Thymus (tissue), 14 donors: ENCODE data around the gene ZFP3. TPM values are rescaled to one million over a fixed set of nuclear protein-coding genes. Genes with fewer than 3 reads are reported as not detected.
"Not testable (repeated sequence)": the region's sequence is repeated elsewhere in the genome, so short reads cannot be mapped to it uniquely, and the experiment has no call there.

ENCODE experiments used
- DNase-seq, 9 donors: peaks; one replicate each; pipeline ENCODE4 v3.0.0-alpha.2; 2013; ENCODE audit warnings: low spot score in 9 of 9, low read depth in 6 of 9, missing footprints in 1 of 9
- H3K27ac ChIP-seq, 2 donors: one replicate each; pipeline ENCODE4 v1.5.1; 2013; ENCODE audit warnings: control low read depth in 1 of 2, low read depth in 1 of 2, low read length in 1 of 2, mild to moderate bottlenecking in 1 of 2, moderate library complexity in 1 of 2
- H3K27me3 ChIP-seq, 2 donors: one replicate each; pipeline ENCODE4 v1.5.1; 2013; ENCODE audit warnings: low read length in 1 of 2; ENCODE audit not compliant: control insufficient read depth in 2 of 2, insufficient read depth in 1 of 2
- H3K36me3 ChIP-seq, 2 donors: one replicate each; pipeline ENCODE4 v1.5.1; 2013; ENCODE audit warnings: low read length in 1 of 2, mild to moderate bottlenecking in 1 of 2, moderate library complexity in 1 of 2; ENCODE audit not compliant: control insufficient read depth in 2 of 2, insufficient read depth in 2 of 2
- H3K4me1 ChIP-seq, 2 donors: one replicate each; pipeline ENCODE4 v1.5.1; 2013; ENCODE audit warnings: low read length in 2 of 2; ENCODE audit not compliant: control insufficient read depth in 2 of 2, insufficient read depth in 2 of 2
- H3K4me3 ChIP-seq, 2 donors: one replicate each; pipeline ENCODE4 v1.5.1; 2013; ENCODE audit warnings: low read length in 2 of 2, control low read depth in 1 of 2, mild to moderate bottlenecking in 1 of 2
- H3K9me3 ChIP-seq, 2 donors: one replicate each; pipeline ENCODE4 v1.5.1; 2013; ENCODE audit warnings: low read length in 1 of 2, mild to moderate bottlenecking in 1 of 2; ENCODE audit not compliant: control insufficient read depth in 2 of 2, insufficient read depth in 1 of 2
- WGBS: extraction: QIAGEN DNeasy Blood & Tissue Kit; methylation state at CpG from one replicate; pipeline ENCODE4 v1.1.7; 2013; 5-methylcytosine and 5-hydroxymethylcytosine counted together
- long read RNA-seq, 10 donors: transcript quantifications; one replicate each; lab custom pipeline, GENCODE V29; 2026
- polyA plus RNA-seq: library from polyadenylated mRNA; stranded (reverse); fragments of 200-250 nt; gene quantifications from one replicate; pipeline ENCODE4 v1.2.3, GENCODE V29; 2013
- total RNA-seq: library from RNA; stranded (reverse); fragments of 120-200 nt; gene quantifications from one replicate; pipeline ENCODE4 v1.2.4, GENCODE V29; 2013
- donor health status: healthy.

ZFP3 gene
- total RNA-seq (3.3 TPM), polyA plus RNA-seq (4.6 TPM)
- long read RNA-seq, donor 1, result 0 reads
- long read RNA-seq, donor 2, result 0 reads
- long read RNA-seq, donor 3, full-length matches to known transcripts, result 3 of 3 reads
- long read RNA-seq, donor 3, partial matches to known transcripts, result 0 of 3 reads
- long read RNA-seq, donor 3, other reads (novel, unspliced or antisense), result 0 of 3 reads
- long read RNA-seq, donor 4, full-length matches to known transcripts, result 4 of 4 reads
- long read RNA-seq, donor 4, partial matches to known transcripts, result 0 of 4 reads
- long read RNA-seq, donor 4, other reads (novel, unspliced or antisense), result 0 of 4 reads
- long read RNA-seq, donor 5, full-length matches to known transcripts, result 5 of 5 reads
- long read RNA-seq, donor 5, partial matches to known transcripts, result 0 of 5 reads
- long read RNA-seq, donor 5, other reads (novel, unspliced or antisense), result 0 of 5 reads
- long read RNA-seq, donor 6, full-length matches to known transcripts, result 2 of 2 reads
- long read RNA-seq, donor 6, partial matches to known transcripts, result 0 of 2 reads
- long read RNA-seq, donor 6, other reads (novel, unspliced or antisense), result 0 of 2 reads
- long read RNA-seq, donor 7, result 0 reads
- long read RNA-seq, donor 8, full-length matches to known transcripts, result 3 of 3 reads
- long read RNA-seq, donor 8, partial matches to known transcripts, result 0 of 3 reads
- long read RNA-seq, donor 8, other reads (novel, unspliced or antisense), result 0 of 3 reads
- long read RNA-seq, donor 9, full-length matches to known transcripts, result 1 of 1 reads
- long read RNA-seq, donor 9, partial matches to known transcripts, result 0 of 1 reads
- long read RNA-seq, donor 9, other reads (novel, unspliced or antisense), result 0 of 1 reads
- long read RNA-seq, donor 10, full-length matches to known transcripts, result 4 of 4 reads
- long read RNA-seq, donor 10, partial matches to known transcripts, result 0 of 4 reads
- long read RNA-seq, donor 10, other reads (novel, unspliced or antisense), result 0 of 4 reads

- Histone ChIP-seq H3K36me3 (peaks cover 0 to 4% of the 10 kb centered on the region in 2 donors), H3K27ac (peak within 1 kb of the TSS; percentile 80 to 92), H3K4me3 (peak within 1 kb of the TSS; percentile 72 to 84), H3K27me3 (peaks cover 0 to 4% of the 10 kb centered on the region in 2 donors), H3K4me1 (peaks cover 9 to 12% of the 10 kb centered on the region in 2 donors), H3K9me3 (peaks cover 0 to 20% of the 10 kb centered on the region in 2 donors)
- WGBS, result under 1% methylated on average over 75 of the region's 75 CpGs
- DNase-seq, result peak; percentile 62 to 92 (median 69)
These were observed at the start of gene ZFP3 for GRCh38 chr17:5078106-5079028. Gene ZFP3, plus strand, starts transcription at chr17:5078467. Its CDS starts 13,038 bp downstream, at chr17:5091505.

GRCh38 chr17:5030168-5030567 is 48.1 kb upstream of the ZFP3 start:
- 98% methylated on average over 2 of the region's 2 CpGs for WGBS
- Histone ChIP-seq H3K27me3 (peaks cover 0 to 18% of the 10 kb centered on the region in 2 donors), H3K4me1 (peaks cover 0 to 14% of the 10 kb centered on the region in 2 donors)
- H3K36me3 ChIP-seq, H3K4me3 ChIP-seq, H3K9me3 ChIP-seq, H3K27ac ChIP-seq, DNase-seq: not testable (repeated sequence)

DNA sequence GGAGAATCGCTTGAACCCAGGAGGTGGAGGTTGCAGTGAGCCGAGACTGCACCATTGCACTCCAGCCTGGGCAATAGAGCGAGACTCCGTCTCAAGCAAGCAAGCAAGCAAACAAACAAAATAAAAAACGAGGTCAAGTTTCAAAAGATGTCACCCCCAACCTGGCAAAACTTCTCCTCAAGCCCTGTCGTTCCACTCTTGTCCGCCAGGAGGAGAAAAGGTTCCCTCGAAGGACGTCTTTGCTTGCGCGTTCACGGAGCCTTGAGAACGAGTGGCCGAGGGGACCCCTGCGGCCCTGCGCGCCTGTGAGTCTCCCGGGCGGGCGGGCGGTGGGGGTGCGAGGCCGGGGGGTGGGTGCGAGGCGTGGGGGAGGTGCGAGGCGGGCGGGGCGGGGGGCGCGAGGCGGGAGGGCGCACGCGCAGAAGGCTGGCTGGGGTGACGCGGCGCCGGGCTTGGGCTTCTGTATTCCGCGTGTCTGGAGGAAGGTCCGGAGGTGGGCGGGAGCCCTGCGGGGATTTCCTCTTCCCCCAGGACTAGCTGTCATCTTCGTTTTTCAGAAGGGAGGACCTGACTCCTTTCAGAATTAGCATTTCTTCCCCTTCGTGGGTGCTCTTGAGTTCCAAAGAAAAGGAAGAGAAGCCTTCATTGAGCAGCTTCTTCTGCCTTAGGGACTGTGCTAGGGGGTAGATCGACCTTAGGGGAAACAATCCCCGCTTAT is 46.7 kb upstream of the ZFP3 start:
- Histone ChIP-seq H3K27me3 (peaks cover 2 to 28% of the 10 kb centered on the region in 2 donors), H3K4me3 (peak overlapping the region; percentile 37 to 61), H3K4me1 (peaks cover 0 to 16% of the 10 kb centered on the region in 2 donors), H3K27ac (peak overlapping the region; percentile 60 to 69), H3K9me3 (no peaks in the 10 kb centered on the region), H3K36me3 (no peaks in the 10 kb centered on the region)
- 4% methylated on average over 48 of the region's 48 CpGs for WGBS
- peak; percentile 46 to 93 (median 77) for DNase-seq

GRCh38 chr17:5032865-5033264 is 45.4 kb upstream of the ZFP3 start:
- Histone ChIP-seq H3K27me3 (peaks cover 2 to 28% of the 10 kb centered on the region in 2 donors), H3K4me1 (peaks cover 0 to 16% of the 10 kb centered on the region in 2 donors), H3K4me3 (no peak overlapping the region), H3K36me3 (no peaks in the 10 kb centered on the region), H3K27ac (no peak overlapping the region), H3K9me3 (no peaks in the 10 kb centered on the region)
- 93% methylated on average over 6 of the region's 6 CpGs for WGBS
- no peak for DNase-seq

DNA sequence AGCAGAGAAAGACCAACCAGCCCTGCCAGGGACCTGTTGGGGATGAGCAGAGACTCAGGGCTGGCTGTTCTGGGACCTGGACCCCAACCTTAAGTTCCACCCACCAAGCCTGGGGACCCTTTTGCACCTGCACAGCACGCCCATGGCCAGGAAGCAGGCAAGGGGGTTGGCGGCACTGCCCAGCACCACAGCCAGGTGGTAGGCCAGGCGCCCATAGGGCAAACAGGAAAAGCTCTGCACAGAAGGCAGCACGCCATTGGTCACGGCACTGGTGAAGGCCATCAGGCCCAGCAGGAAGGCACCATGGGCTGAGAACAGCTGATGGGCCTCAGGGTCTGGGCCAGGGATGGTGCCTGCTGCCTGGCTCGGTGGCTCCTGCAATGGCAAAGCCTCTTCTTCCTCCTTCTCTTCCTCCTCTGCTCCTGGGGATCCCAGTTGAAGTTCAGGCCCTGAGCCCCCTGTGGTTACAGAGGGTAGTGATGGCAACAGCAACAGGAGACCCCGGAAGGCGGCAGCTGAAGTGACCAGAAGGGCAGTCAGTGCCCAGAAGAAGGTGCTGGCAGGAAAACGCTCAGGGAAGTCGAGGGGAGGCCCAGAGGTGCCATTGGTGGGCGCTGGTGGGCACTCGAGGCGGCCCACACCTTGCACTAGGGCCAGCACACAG is 44.8 kb upstream of the ZFP3 start:
- peaks cover 0 to 16% of the 10 kb centered on the region in 2 donors for H3K4me1 ChIP-seq
- H3K9me3 ChIP-seq, result no peaks in the 10 kb centered on the region
- H3K27ac ChIP-seq, result no peak overlapping the region
- DNase-seq, result no peak
- H3K36me3 ChIP-seq, result no peaks in the 10 kb centered on the region
- peaks cover 2 to 28% of the 10 kb centered on the region in 2 donors for H3K27me3 ChIP-seq
- H3K4me3 ChIP-seq, result no peak overlapping the region
- WGBS, result 95% methylated on average over 13 of the region's 13 CpGs

DNA sequence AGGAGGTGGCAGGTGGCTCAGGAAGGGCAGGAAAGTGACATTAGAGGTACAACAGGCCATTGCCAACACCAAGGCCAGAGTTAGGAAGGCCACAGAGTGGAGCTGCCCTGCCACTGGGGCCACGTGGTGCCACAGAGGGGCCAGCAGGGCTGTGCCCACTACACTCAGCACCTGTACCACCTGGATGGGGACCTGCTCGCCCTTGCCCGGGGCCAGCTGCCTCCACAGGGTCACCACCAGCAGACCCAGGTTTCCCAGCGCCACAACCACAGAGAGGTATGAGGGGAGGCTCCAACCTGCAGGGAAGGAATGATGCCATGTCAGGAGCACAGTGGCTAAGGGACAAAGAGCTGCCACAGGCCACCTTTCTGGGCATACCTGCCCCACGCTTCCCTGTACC is 44.2 kb upstream of the ZFP3 start:
- 95% methylated on average over 5 of the region's 5 CpGs for WGBS
- no peak overlapping the region for H3K27ac ChIP-seq
- no peak for DNase-seq
- H3K27me3 ChIP-seq, result peaks cover 2 to 28% of the 10 kb centered on the region in 2 donors
- H3K4me3 ChIP-seq, result no peak overlapping the region
- H3K4me1 ChIP-seq, result peaks cover 0 to 16% of the 10 kb centered on the region in 2 donors
- H3K36me3 ChIP-seq, result no peaks in the 10 kb centered on the region
- no peaks in the 10 kb centered on the region for H3K9me3 ChIP-seq

- WGBS, result 95% methylated on average over 14 of the region's 14 CpGs
- Histone ChIP-seq H3K27me3 (peaks cover 2 to 28% of the 10 kb centered on the region in 2 donors), H3K4me1 (peaks cover 0 to 16% of the 10 kb centered on the region in 2 donors), H3K4me3 (no peak overlapping the region), H3K27ac (no peak overlapping the region), H3K9me3 (no peaks in the 10 kb centered on the region), H3K36me3 (no peaks in the 10 kb centered on the region)
- no peak for DNase-seq
These were observed 43.6 kb upstream of the ZFP3 start for GRCh38 chr17:5034651-5035050.
